ENCODE data around the gene GNAQ.
"Not testable (repeated sequence)": the region's sequence is repeated elsewhere in the genome, so short reads cannot be mapped to it uniquely, and the experiment has no call there.

Gene GNAQ

GRCh38 chr9:77864211-77864889 is 167.3 kb downstream of the GNAQ start:
- no peak for DNase-seq
- peak overlapping the region in 1 of 2 donors; percentile 72 for H3K27ac Mint-ChIP-seq
- ATAC-seq, result no peak
- H3K4me3 Mint-ChIP-seq, result no peak overlapping the region
- H3K9me3 Mint-ChIP-seq, result peaks cover 16 to 24% of the 10 kb centered on the region in 2 donors
- no peaks in the 10 kb centered on the region for H3K27me3 Mint-ChIP-seq
- H3K4me1 Mint-ChIP-seq, result peaks cover 5% of the 10 kb centered on the region

GRCh38 chr9:77863638-77864037 is 168.0 kb downstream of the GNAQ start:
- not testable (repeated sequence) for ATAC-seq, H3K27ac Mint-ChIP-seq, H3K4me1 Mint-ChIP-seq, DNase-seq, H3K4me3 Mint-ChIP-seq, H3K27me3 Mint-ChIP-seq
- peaks cover 21 to 29% of the 10 kb centered on the region in 2 donors for H3K9me3 Mint-ChIP-seq

DNA sequence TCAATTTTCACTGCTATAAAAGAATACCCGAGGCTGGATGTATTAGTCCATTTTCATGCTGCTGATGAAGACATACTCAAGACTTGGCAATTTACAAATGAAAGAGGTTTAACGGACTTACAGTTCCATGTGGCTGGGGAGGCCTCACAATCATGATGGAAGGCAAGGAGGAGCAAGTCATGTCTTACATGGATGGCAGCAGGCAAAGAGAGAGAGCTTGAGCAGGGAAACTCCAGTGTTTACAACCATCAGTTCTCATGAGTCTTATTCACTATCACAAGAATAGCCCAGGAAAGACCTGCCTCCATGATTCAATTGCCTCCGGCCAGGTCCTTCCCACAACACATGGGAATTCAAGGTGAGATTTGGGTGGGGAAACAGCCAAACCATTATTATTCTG is 170.7 kb downstream of the GNAQ start:
- DNase-seq, H3K27ac Mint-ChIP-seq, ATAC-seq, H3K4me3 Mint-ChIP-seq, H3K4me1 Mint-ChIP-seq, H3K27me3 Mint-ChIP-seq: not testable (repeated sequence)
- H3K9me3 Mint-ChIP-seq, result peaks cover 24 to 32% of the 10 kb centered on the region in 2 donors

DNA sequence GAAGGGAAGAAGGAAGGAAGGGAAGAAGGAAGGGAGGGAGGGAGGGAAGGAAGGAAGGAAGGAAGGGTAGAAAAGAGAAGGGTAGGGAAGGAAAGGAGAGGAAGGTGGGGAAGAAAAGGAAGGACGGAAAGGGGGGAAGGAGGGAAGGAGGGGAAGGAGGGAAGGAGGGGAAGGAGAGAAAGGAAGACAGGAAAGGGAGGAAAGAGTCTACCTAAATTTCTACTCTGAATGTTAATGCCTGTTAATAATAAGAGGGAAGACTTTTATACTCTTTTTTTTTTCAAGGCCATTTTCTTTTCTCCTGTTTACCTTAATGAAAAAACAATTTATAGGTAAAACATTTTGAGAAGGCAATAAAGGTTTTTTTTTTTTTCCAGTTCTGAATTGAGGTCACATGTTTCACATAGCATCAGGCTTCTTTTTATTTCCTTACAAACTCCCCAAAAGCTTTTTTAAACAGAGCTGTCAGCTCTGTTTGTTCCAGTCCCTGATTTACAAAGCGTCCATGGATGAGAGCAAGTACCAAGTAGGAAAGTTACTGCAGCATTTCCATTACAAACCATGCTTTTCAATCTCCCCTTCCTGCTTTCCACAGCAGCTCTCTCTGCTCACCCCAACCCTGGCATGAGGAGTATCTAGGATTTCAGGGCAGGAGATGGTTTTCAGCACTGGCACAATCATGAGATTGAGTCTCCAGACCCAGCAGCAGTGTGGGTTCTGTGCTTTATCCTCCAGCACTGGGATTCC is 173.9 kb downstream of the GNAQ start:
- Mint-ChIP-seq H3K27me3 (no peaks in the 10 kb centered on the region), H3K27ac (no peak overlapping the region), H3K9me3 (peaks cover 8% of the 10 kb centered on the region in 2 donors), H3K4me3 (no peak overlapping the region), H3K4me1 (peaks cover 21% of the 10 kb centered on the region)
- no peak for DNase-seq
- ATAC-seq, result no peak

- H3K9me3 Mint-ChIP-seq, result peaks cover 8% of the 10 kb centered on the region in 2 donors
These were observed 175.0 kb downstream of the GNAQ start for GRCh38 chr9:77856615-77857014.

GRCh38 chr9:77854916-77855311 is 176.7 kb downstream of the GNAQ start:
- ATAC-seq (peak; percentile 52), DNase-seq (no peak)
- Mint-ChIP-seq H3K27me3 (no peaks in the 10 kb centered on the region), H3K9me3 (peaks cover 8% of the 10 kb centered on the region in 2 donors), H3K27ac (peak overlapping the region; percentile 65 to 79), H3K4me1 (peaks cover 21% of the 10 kb centered on the region), H3K4me3 (no peak overlapping the region)

More at GRCh38 chr9:77856615-77857014, 175.0 kb downstream of the GNAQ start:
- Mint-ChIP-seq H3K27me3 (no peaks in the 10 kb centered on the region), H3K4me1 (peaks cover 21% of the 10 kb centered on the region), H3K27ac (no peak overlapping the region), H3K4me3 (no peak overlapping the region)
- DNase-seq (no peak), ATAC-seq (no peak)

DNA sequence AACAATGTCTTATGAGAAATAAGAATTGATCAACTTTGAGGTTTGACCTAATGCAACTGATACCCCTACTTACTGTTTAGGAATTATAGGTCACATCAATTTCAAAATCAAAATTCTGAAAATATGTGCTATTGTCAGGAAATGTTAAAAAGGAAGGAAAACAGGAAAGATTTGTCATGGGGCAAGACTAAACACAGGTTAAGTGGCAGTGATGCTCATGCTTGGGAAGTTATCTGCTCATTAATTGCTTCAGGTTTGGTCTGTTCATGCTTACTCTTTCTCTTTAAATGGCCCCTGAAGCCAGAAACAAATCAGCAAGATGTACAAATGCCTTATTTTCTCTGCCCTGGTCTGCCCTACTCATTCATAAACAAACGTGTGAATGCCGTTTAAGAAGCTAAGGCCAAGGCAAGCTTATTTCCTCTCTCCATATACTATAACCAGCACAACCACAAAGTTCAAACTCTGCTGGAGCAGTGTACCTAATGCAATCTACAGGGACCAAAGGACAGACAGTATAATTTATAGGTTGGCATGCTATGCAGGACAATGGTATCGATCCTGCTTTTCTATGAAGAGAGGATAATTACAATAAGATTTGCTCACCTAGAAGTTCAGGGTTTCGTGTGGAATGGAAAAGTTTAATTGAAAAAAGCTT is 177.2 kb downstream of the GNAQ start:
- DNase-seq (no peak), ATAC-seq (no peak)
- peak overlapping the region in 1 of 2 donors; percentile 34 for H3K27ac Mint-ChIP-seq
- no peak overlapping the region for H3K4me3 Mint-ChIP-seq
- no peaks in the 10 kb centered on the region for H3K27me3 Mint-ChIP-seq
- H3K4me1 Mint-ChIP-seq, result peaks cover 21% of the 10 kb centered on the region
- peaks cover 8% of the 10 kb centered on the region in 2 donors for H3K9me3 Mint-ChIP-seq

DNA sequence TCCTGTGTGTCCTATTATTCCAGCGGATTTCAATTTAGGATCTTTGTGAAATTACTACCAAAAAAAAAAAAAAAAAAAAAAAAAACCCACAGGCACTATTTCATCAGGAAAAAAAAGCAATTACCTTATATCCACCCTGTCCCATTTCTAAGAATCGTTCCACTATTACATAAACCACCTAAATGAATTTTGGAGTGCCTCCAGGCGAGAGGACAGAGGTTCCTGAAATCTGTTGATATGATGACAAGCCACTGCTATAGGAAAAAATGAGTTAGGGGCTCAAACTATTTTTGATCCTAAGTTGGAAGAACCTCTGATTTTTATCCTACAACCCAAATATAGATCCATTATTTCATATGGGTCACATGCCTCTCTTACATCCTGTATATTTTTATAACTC is 177.9 kb downstream of the GNAQ start:
- Mint-ChIP-seq H3K4me3 (no peak overlapping the region), H3K27ac (no peak overlapping the region), H3K27me3 (no peaks in the 10 kb centered on the region), H3K9me3 (peaks cover 4% of the 10 kb centered on the region in 2 donors), H3K4me1 (peaks cover 21% of the 10 kb centered on the region)
- ATAC-seq (no peak), DNase-seq (no peak)

DNA sequence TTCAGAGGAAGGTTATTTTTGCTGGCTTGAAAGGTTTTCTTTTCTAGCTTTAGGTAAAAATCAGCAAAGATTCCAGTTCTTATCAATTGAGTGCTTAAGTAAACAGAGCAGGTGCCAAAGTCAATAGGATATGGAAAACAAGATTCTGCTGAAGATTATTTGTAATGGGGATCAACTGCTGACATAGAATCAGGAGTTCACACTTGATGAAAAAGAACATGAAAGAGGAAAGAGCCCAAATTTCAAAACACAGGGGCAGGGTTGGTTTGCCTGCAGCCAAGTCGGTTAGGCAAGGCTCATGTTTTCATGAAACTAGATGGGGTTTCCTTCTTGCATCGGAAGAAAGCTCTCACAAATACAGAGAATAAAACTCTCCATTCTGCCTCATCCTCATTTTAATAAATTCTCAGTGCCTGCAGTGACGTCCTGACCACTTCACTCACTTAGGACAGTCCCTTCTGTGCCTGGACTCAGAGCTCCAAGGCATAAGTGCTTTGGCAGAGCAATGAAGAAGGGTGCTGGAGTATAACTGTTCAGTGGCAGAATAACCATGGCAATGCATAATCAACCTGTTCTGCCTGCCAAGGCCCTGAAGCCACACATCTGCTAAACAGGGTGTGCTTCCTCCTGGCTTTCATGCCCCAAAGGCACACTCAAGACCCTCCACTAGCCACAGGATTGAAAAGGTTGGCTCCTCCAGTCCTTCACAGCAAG is 179.6 kb downstream of the GNAQ start:
- peak; percentile 18 for ATAC-seq
- H3K4me3 Mint-ChIP-seq, result no peak overlapping the region
- H3K9me3 Mint-ChIP-seq, result no peaks in the 10 kb centered on the region

GRCh38 chr9:77848897-77849296 is 182.7 kb downstream of the GNAQ start:
- Mint-ChIP-seq H3K9me3 (no peaks in the 10 kb centered on the region), H3K4me1 (peaks cover 33% of the 10 kb centered on the region), H3K27me3 (no peaks in the 10 kb centered on the region), H3K27ac (peak overlapping the region in 1 of 2 donors; percentile 87), H3K4me3 (no peak overlapping the region)
- ATAC-seq (no peak), DNase-seq (no peak)

More for the DNA sequence above, 179.6 kb downstream of the GNAQ start:
- H3K4me1 Mint-ChIP-seq, result peaks cover 34% of the 10 kb centered on the region
- DNase-seq, result no peak
- no peak overlapping the region for H3K27ac Mint-ChIP-seq
- H3K27me3 Mint-ChIP-seq, result no peaks in the 10 kb centered on the region

- DNase-seq (no peak), ATAC-seq (no peak)
- H3K27ac Mint-ChIP-seq, result peak overlapping the region; percentile 69 to 87
- no peaks in the 10 kb centered on the region for H3K27me3 Mint-ChIP-seq
- H3K4me1 Mint-ChIP-seq, result peaks cover 33% of the 10 kb centered on the region
- no peaks in the 10 kb centered on the region for H3K9me3 Mint-ChIP-seq
- no peak overlapping the region for H3K4me3 Mint-ChIP-seq
These were observed 183.2 kb downstream of the GNAQ start for GRCh38 chr9:77848404-77848803.

GRCh38 chr9:77847626-77848025 is 184.0 kb downstream of the GNAQ start:
- ATAC-seq (peak; percentile 42), DNase-seq (no peak)
- H3K4me3 Mint-ChIP-seq, result no peak overlapping the region
- no peak overlapping the region for H3K27ac Mint-ChIP-seq
- no peaks in the 10 kb centered on the region for H3K9me3 Mint-ChIP-seq
- H3K27me3 Mint-ChIP-seq, result no peaks in the 10 kb centered on the region
- H3K4me1 Mint-ChIP-seq, result peaks cover 33% of the 10 kb centered on the region

DNA sequence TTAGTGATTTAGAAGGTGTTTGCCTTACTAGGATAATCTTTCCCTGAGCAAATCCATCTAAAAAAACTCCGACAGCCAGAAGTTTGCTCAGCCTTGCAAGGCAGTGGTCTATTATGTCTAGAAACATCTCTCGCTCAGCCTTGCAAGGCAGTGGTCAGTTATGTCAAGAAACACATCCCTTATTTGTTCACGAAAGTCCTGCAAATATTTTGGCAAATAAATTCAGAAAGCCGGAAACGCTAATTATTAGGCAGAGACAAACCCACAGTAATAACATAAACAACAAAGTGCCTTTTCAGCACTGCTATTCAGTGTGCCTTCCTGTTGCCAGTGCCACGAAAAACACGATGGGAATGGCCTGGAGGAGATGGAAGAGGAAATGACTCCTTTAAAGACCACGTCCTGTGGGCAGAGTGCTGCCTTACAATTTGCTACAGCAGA is 184.5 kb downstream of the GNAQ start:
- H3K27ac Mint-ChIP-seq, result no peak overlapping the region
- no peak overlapping the region for H3K4me3 Mint-ChIP-seq
- H3K9me3 Mint-ChIP-seq, result no peaks in the 10 kb centered on the region
- DNase-seq, result no peak
- ATAC-seq, result no peak
- H3K4me1 Mint-ChIP-seq, result peaks cover 35% of the 10 kb centered on the region
- no peaks in the 10 kb centered on the region for H3K27me3 Mint-ChIP-seq

DNA sequence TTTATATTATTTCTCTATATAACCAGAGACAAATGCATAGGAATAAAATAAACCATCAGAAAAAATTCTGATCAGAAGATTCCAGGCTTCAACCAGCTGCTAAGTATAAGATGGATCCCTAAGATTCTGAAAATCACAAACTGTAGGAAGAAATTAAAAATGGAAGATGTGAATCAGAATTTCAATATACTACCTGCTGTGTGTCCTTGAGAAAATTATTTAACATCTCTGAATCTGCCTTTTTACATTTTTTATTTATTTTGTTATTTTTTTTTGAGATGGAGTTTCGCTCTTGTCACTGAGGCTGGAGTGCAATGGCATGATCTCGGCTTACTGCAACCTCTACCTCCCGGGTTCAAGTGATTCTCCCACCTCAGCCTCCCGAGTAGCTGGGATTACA is 187.2 kb downstream of the GNAQ start:
- ATAC-seq, result no peak
- no peaks in the 10 kb centered on the region for H3K27me3 Mint-ChIP-seq
- no peak overlapping the region for H3K4me3 Mint-ChIP-seq
- H3K9me3 Mint-ChIP-seq, result no peaks in the 10 kb centered on the region
- peaks cover 43% of the 10 kb centered on the region for H3K4me1 Mint-ChIP-seq
- DNase-seq, result no peak
- H3K27ac Mint-ChIP-seq, result no peak overlapping the region

- Mint-ChIP-seq H3K4me1 (peaks cover 40% of the 10 kb centered on the region), H3K27me3 (no peaks in the 10 kb centered on the region), H3K27ac (no peak overlapping the region), H3K4me3 (no peak overlapping the region), H3K9me3 (no peaks in the 10 kb centered on the region)
- ATAC-seq, result no peak
- no peak for DNase-seq
These were observed 187.8 kb downstream of the GNAQ start for GRCh38 chr9:77843871-77844155.

All from stimulated activated naive CD8-positive, alpha-beta T cell treated with anti-CD3 and anti-CD28 coated beads, Interleukin-15, amount 100 ng/mL, for 72 hours (primary cell).